Bronchial epithelial cell (primary cell): ENCODE data around the gene RNF141. TPM values are rescaled to one million over a fixed set of nuclear protein-coding genes. Genes with fewer than 3 reads are reported as not detected.

Source experiments
- DNase-seq: peaks from one replicate; pipeline ENCODE4 v3.0.0-alpha.2; 2010; ENCODE audit warnings: low read depth
- FAIRE-seq: peaks from 2 replicates; lab custom pipeline; 2011; peaks lifted over from hg19 to GRCh38; lab: Jason Lieb, UNC
- H3K27me3 ChIP-seq: 2 replicates; pipeline ENCODE4 v1.5.1; 2011; ENCODE audit warnings: low read length; ENCODE audit not compliant: control insufficient read depth, insufficient read depth
- H3K36me3 ChIP-seq: 2 replicates; pipeline ENCODE4 v1.5.1; 2011; ENCODE audit warnings: low read length; ENCODE audit not compliant: control insufficient read depth, insufficient read depth
- H3K4me3 ChIP-seq: 2 replicates; pipeline ENCODE4 v1.5.1; 2011; ENCODE audit warnings: mild to moderate bottlenecking, low read depth, low read length, control low read depth
- total RNA-seq: library from RNA; depleted of rRNA; stranded (reverse); fragments of >200 nt; gene quantifications from 2 replicates; pipeline ENCODE4 v1.2.1, GENCODE V29; 2014
- TF ChIP-seq, protein P1 (sequence below): IDR thresholded peaks from 2 replicates; pipeline ENCODE4 v1.5.1; 2011; ENCODE audit warnings: mild to moderate bottlenecking, moderate library complexity, low read length, control low read depth, inconsistent platforms; ENCODE audit not compliant: insufficient read depth, severe bottlenecking

Gene RNF141
- total RNA-seq, 1 donor from 2014 or later: 71.9 TPM

- TF ChIP-seq, protein P1, sequence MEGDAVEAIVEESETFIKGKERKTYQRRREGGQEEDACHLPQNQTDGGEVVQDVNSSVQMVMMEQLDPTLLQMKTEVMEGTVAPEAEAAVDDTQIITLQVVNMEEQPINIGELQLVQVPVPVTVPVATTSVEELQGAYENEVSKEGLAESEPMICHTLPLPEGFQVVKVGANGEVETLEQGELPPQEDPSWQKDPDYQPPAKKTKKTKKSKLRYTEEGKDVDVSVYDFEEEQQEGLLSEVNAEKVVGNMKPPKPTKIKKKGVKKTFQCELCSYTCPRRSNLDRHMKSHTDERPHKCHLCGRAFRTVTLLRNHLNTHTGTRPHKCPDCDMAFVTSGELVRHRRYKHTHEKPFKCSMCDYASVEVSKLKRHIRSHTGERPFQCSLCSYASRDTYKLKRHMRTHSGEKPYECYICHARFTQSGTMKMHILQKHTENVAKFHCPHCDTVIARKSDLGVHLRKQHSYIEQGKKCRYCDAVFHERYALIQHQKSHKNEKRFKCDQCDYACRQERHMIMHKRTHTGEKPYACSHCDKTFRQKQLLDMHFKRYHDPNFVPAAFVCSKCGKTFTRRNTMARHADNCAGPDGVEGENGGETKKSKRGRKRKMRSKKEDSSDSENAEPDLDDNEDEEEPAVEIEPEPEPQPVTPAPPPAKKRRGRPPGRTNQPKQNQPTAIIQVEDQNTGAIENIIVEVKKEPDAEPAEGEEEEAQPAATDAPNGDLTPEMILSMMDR: no peak
- FAIRE-seq (no peak), DNase-seq (no peak)
- Histone ChIP-seq H3K36me3 (no peaks in the 10 kb centered on the region), H3K27me3 (no peaks in the 10 kb centered on the region), H3K4me3 (no peak overlapping the region)
Observed at GRCh38 chr11:10575346-10576034, 34.5 kb upstream of the RNF141 start.

DNA sequence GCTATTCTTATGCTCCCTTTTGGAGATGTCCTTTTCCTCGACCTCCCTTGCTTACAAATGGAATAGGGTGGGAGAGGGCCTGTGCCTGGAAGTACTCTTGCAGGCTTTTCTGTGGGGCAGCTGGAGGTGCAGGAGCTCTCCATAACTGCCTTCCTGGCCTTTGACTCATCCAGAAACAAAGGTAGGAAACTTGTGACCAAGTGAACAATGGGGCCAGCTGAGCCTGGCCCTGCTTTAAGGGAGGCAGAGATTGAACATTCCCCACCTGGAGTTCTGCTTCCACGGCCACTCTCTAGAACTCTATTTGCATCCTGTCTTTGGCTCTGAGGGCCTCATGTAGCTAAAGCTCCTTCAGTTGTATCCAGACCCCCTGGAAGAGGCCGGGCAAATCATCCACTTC, 32.6 kb upstream of the RNF141 start:
- Histone ChIP-seq H3K4me3 (no peak overlapping the region), H3K36me3 (no peaks in the 10 kb centered on the region), H3K27me3 (no peaks in the 10 kb centered on the region)
- DNase-seq: no peak
- no peak for FAIRE-seq
- TF ChIP-seq, protein P1: no peak

DNA sequence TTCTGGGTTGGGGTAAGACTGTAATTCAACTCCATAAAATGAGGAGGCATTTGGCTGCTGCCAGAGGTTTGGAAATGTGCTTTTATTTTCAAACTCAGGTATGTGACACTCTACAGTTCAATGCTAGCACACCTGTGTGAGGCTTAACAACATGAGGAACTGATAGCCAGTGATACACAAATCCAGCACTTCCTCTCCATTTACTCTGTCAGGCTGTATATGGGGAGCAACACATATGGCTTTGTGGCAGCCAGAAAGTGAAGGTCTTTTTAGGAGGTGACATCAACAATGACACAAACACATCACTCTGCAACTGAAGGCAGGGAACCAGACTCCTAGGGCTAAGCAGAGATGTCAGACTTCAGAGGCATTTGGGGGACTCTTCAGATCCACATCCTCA, 32.0 kb upstream of the RNF141 start:
- FAIRE-seq (no peak), DNase-seq (no peak)
- TF ChIP-seq, protein P1: no peak
- Histone ChIP-seq H3K4me3 (no peak overlapping the region), H3K36me3 (no peaks in the 10 kb centered on the region), H3K27me3 (no peaks in the 10 kb centered on the region)

DNA sequence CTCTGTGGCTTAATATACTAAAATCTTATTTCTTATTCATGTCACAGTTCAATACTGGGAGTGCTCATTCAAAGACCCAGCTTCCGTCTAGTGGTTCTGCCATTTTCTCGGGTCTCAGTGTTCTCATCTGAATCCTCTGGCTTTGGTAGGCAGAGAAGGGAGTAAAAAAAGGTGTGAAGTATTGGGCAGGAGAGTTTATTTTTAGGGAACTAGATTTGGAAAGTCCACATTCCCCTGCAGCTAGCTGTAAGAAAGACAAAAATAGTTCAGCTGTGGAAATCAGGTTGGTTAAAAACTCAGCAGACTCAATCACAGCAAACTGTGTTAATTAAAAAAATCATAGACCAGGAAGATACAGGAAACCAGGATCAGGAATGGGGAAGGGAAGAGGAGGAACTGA, 31.5 kb upstream of the RNF141 start:
- FAIRE-seq: no peak
- no peaks in the 10 kb centered on the region for H3K36me3 ChIP-seq
- H3K4me3 ChIP-seq: no peak overlapping the region
- TF ChIP-seq, protein P1: no peak
- no peak for DNase-seq
- no peaks in the 10 kb centered on the region for H3K27me3 ChIP-seq

DNA sequence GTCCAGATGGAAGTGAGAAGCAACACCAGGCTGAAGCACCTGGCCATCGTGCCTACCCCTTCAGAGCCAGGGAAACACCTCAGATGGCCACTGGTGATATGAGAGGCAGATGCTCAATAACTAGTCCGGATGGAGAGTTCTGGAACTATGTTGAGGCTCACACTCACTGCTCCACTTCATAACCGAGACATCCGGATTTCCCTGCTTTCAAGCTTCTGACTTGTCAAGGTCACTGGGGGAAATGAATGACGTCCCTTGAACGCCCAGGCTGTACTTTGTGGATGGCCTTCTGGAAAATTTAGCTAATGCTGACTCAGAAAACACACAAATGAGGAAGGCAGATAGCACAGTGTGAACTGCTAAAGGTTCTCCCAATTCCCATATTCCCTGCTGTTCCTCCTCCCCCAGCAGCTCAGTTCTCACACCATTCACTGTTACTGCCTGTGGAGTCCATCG, 27.5 kb upstream of the RNF141 start, which contains the start of gene LYVE1:
TSS of gene LYVE1 (minus strand) at position 180 of the 456 bp plus-strand sequence. CDS start at position 47, 133 bp downstream.
- Histone ChIP-seq H3K27me3 (no peaks in the 10 kb centered on the region), H3K36me3 (no peaks in the 10 kb centered on the region), H3K4me3 (no peak within 1 kb of the TSS)
- TF ChIP-seq, protein P1: no peak
- DNase-seq (no peak), FAIRE-seq (no peak)
